Measurements from ENCODE around the gene PLEKHG5.

The PLEKHG5 gene

GRCh38 chr1:6491480-6491962, at the start of gene PLEKHG5:
TSS of gene PLEKHG5 (minus strand) at chr1:6491667. CDS start at chr1:6477571, 14,096 bp downstream.
- DNase-seq: no peak

- no peak for DNase-seq
Measured at GRCh38 chr1:6538956-6539355, 47.5 kb upstream of the PLEKHG5 start.

GRCh38 chr1:6536291-6536690, 44.8 kb upstream of the PLEKHG5 start:
- no peak for DNase-seq

GRCh38 chr1:6535214-6535613, 43.7 kb upstream of the PLEKHG5 start:
- no peak for DNase-seq

- DNase-seq: no peak
Measured at GRCh38 chr1:6534248-6534822, 42.9 kb upstream of the PLEKHG5 start.

- DNase-seq: no peak
Measured at GRCh38 chr1:6531996-6532395, 40.5 kb upstream of the PLEKHG5 start.

- DNase-seq: no peak
Measured at GRCh38 chr1:6530504-6531160, 39.2 kb upstream of the PLEKHG5 start.

GRCh38 chr1:6528492-6528891, 37.0 kb upstream of the PLEKHG5 start:
- DNase-seq: no peak

GRCh38 chr1:6526316-6526715, 34.8 kb upstream of the PLEKHG5 start:
- no peak for DNase-seq

- DNase-seq: no peak
Measured at GRCh38 chr1:6523566-6523965, 32.1 kb upstream of the PLEKHG5 start.

GRCh38 chr1:6521536-6521935, 30.1 kb upstream of the PLEKHG5 start:
- no peak for DNase-seq

GRCh38 chr1:6519935-6520671, 28.6 kb upstream of the PLEKHG5 start:
- DNase-seq: no peak

GRCh38 chr1:6519491-6519934, 28.0 kb upstream of the PLEKHG5 start:
- DNase-seq: no peak

GRCh38 chr1:6517435-6517851, 26.0 kb upstream of the PLEKHG5 start:
- DNase-seq: no peak

- no peak for DNase-seq
Measured at GRCh38 chr1:6515771-6516170, 24.3 kb upstream of the PLEKHG5 start.

GRCh38 chr1:6513320-6513801, 21.9 kb upstream of the PLEKHG5 start:
- no peak for DNase-seq

GRCh38 chr1:6512908-6513280, 21.4 kb upstream of the PLEKHG5 start:
- DNase-seq: no peak

- no peak for DNase-seq
Measured at GRCh38 chr1:6512245-6512907, 20.9 kb upstream of the PLEKHG5 start.

- DNase-seq: no peak
Measured at GRCh38 chr1:6511561-6512244, 20.2 kb upstream of the PLEKHG5 start.

GRCh38 chr1:6511056-6511455, 19.6 kb upstream of the PLEKHG5 start:
- DNase-seq: no peak

GRCh38 chr1:6510493-6510892, 19.0 kb upstream of the PLEKHG5 start:
- no peak for DNase-seq

GRCh38 chr1:6509919-6510291, 18.4 kb upstream of the PLEKHG5 start:
- DNase-seq: no peak

Data from activated effector memory CD4-positive, alpha-beta T cell treated with anti-CD3 and anti-CD28 coated beads, Interleukin-2, amount 50 U/mL, for 16 hours (primary cell).